ENCODE data around the gene OSBP2. TPM values are rescaled to one million over a fixed set of nuclear protein-coding genes. Genes with fewer than 3 reads are reported as not detected.

The OSBP2 gene
- total RNA-seq, 1 experiment from 2014 or later = 6.2 TPM

DNA sequence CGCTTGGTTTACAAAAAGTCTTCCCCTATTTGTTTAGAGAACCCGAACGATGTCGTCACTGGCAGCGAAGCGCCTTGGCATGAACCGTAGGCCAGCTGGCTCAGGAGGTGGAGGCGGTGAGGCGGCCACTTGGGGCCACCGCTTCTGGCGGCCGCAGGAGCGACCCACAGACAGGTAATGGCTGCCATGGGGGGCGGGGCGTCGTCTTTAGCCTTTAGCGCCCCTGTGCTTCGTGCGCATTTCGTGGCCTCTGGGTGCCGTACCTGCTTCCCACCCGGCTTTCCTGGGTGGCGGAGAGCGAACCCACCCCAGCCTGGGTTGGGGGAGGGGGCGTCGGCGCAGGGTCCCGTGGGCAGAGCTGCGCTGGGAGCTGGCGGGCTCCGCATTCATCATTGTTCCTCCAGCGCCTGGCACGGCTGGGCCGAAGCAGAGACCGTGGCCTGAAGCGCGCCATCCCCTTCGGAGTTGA, 469 bp upstream of the OSBP2 start:
- H3K9me3 ChIP-seq = no peaks in the 10 kb centered on the region
- no peaks in the 10 kb centered on the region for H3K27me3 Mint-ChIP-seq (ENCODE audit: insufficient read depth, unreplicated experiment)
- TF ChIP-seq, protein P1, sequence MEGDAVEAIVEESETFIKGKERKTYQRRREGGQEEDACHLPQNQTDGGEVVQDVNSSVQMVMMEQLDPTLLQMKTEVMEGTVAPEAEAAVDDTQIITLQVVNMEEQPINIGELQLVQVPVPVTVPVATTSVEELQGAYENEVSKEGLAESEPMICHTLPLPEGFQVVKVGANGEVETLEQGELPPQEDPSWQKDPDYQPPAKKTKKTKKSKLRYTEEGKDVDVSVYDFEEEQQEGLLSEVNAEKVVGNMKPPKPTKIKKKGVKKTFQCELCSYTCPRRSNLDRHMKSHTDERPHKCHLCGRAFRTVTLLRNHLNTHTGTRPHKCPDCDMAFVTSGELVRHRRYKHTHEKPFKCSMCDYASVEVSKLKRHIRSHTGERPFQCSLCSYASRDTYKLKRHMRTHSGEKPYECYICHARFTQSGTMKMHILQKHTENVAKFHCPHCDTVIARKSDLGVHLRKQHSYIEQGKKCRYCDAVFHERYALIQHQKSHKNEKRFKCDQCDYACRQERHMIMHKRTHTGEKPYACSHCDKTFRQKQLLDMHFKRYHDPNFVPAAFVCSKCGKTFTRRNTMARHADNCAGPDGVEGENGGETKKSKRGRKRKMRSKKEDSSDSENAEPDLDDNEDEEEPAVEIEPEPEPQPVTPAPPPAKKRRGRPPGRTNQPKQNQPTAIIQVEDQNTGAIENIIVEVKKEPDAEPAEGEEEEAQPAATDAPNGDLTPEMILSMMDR (IDR thresholded peaks at IDR 0.05; ENCODE audit: insufficient read depth in 1 of 2, low read depth in 1 of 2, low read length in 1 of 2, severe bottlenecking in 1 of 2, unreplicated experiment in 1 of 2) = no peak
- peak overlapping the region; percentile 79 for H3K4me3 Mint-ChIP-seq (ENCODE audit: unreplicated experiment)
- POLR2A ChIA-PET = interaction anchor here (0.6 kb wide), 1 partner anchor 13 kb away, joined by 3 read pairs; no protein-coding TSS in a partner anchor
- H3K4me3 ChIP-seq (ENCODE audit: low read depth, low read length) = peak overlapping the region; percentile 84
- H3K27me3 ChIP-seq (replicated peaks; ENCODE audit: control insufficient read depth, insufficient read depth, low read length) = no peaks in the 10 kb centered on the region
- no peaks in the 10 kb centered on the region for H3K36me3 ChIP-seq (ENCODE audit: control insufficient read depth, insufficient read depth, low read length)
- BruUV-seq (replicated peaks) = no TSS peak
- no peak overlapping the region for H3K27ac Mint-ChIP-seq (ENCODE audit: unreplicated experiment)
- DNase-seq = peak; percentile 59 to 78
- H3K9me3 Mint-ChIP-seq (ENCODE audit: unreplicated experiment) = no peaks in the 10 kb centered on the region
- CTCF ChIA-PET = interaction anchor here (1.2 kb wide), 1 partner anchor 60 kb away, joined by 3 read pairs; no protein-coding TSS in a partner anchor
- intact Hi-C loops (cut with micrococcal nuclease; ENCODE audit: unreplicated experiment) = no loop called here
- no peaks in the 10 kb centered on the region for H3K4me1 Mint-ChIP-seq (ENCODE audit: low read depth, unreplicated experiment)
- H3K36me3 Mint-ChIP-seq (ENCODE audit: insufficient read depth, unreplicated experiment) = no peaks in the 10 kb centered on the region
- 0 out of 2 replicates have a peak, but pooled peaks cover 4% of the 10 kb centered on the region for H3K4me1 ChIP-seq

DNA sequence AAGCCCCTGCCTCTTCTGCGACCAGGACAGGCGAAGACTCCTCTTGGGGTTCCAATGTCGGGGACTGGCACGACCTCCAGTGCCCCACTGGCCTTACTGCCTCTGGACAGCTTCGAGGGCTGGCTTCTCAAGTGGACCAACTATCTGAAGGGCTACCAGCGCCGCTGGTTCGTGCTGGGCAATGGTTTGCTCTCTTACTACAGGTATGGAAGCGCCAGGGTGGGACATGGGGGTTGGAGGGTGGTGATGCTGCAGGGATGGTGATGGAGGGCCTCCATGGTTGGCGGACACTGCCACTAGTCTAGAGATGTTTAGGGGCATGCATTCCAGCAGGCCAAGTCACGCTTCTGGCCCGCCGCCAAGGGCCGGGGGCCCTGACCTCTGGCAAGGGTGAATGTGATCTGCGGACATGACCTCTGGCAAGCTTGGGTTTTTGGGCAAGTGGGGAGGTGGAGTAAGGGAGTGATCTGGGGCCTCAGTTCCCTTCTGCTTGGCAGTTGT, 727 bp downstream of the OSBP2 start:
- no peaks in the 10 kb centered on the region for H3K36me3 Mint-ChIP-seq (ENCODE audit: insufficient read depth, unreplicated experiment)
- Histone ChIP-seq H3K27me3 (replicated peaks; ENCODE audit: control insufficient read depth, insufficient read depth, low read length) (no peaks in the 10 kb centered on the region), H3K4me3 (ENCODE audit: low read depth, low read length) (peak overlapping the region; percentile 63), H3K4me1 (0 out of 2 replicates have a peak, but pooled peaks cover 4% of the 10 kb centered on the region), H3K36me3 (ENCODE audit: control insufficient read depth, insufficient read depth, low read length) (no peaks in the 10 kb centered on the region), H3K9me3 (no peaks in the 10 kb centered on the region)
- DNase-seq = no peak
- H3K9me3 Mint-ChIP-seq (ENCODE audit: unreplicated experiment) = no peaks in the 10 kb centered on the region
- POLR2A ChIA-PET = no interaction called here
- no peak overlapping the region for H3K27ac Mint-ChIP-seq (ENCODE audit: unreplicated experiment)
- H3K4me3 Mint-ChIP-seq (ENCODE audit: unreplicated experiment) = peak overlapping the region; percentile 79
- TF ChIP-seq, protein P1 (IDR thresholded peaks at IDR 0.05; ENCODE audit: insufficient read depth in 1 of 2, low read depth in 1 of 2, low read length in 1 of 2, severe bottlenecking in 1 of 2, unreplicated experiment in 1 of 2) = no peak
- no peaks in the 10 kb centered on the region for H3K4me1 Mint-ChIP-seq (ENCODE audit: low read depth, unreplicated experiment)
- no TSS peak for BruUV-seq (replicated peaks)
- CTCF ChIA-PET = interaction anchor here (1.2 kb wide), 1 partner anchor 60 kb away, joined by 4 read pairs; no protein-coding TSS in a partner anchor
- H3K27me3 Mint-ChIP-seq (ENCODE audit: insufficient read depth, unreplicated experiment) = no peaks in the 10 kb centered on the region
- intact Hi-C loops (cut with micrococcal nuclease; ENCODE audit: unreplicated experiment) = no loop called here

DNA sequence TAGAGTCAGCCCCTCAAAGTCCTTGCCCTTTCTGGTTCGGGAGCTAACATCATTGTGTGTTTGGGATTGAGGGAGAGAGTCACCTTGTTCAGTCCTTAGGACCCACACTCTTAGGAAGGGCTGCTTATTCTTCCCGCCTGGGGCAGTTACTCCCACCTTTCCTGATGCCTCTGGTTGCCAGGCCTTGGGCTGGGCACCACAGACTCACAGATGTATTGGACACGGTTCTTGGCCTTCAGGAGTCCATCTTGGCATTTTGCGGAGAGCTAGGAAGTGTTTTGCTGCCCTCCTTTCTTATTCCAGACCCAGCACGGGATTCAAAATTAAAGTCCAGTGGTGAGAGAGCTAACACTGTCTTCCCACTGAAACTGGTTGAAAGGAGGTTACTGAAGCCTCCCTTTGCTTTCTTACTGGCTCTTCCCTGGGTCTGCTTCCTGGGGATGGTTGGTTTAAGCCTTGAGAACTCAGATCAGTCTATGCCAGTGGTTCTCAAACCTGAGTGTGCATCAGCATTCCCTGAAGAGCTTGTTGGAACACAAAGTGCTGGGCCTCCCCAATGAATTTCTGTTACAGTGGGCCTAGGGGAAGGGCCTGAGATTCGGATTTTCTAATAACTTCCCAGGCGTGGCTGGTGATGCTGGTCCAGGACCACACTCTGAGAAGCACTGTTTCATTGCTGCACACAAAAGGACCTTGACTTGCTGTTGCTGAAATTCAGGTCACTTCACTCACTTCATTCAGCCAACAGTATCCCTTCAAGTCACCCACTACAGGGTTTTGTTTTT, 1.4 kb downstream of the OSBP2 start:
- H3K4me3 ChIP-seq (ENCODE audit: low read depth, low read length) = no peak overlapping the region
- H3K36me3 ChIP-seq (ENCODE audit: control insufficient read depth, insufficient read depth, low read length) = no peaks in the 10 kb centered on the region
- TF ChIP-seq, protein P1 (IDR thresholded peaks at IDR 0.05; ENCODE audit: insufficient read depth in 1 of 2, low read depth in 1 of 2, low read length in 1 of 2, severe bottlenecking in 1 of 2, unreplicated experiment in 1 of 2) = no peak
- DNase-seq = no peak
- Mint-ChIP-seq H3K27me3 (ENCODE audit: insufficient read depth, unreplicated experiment) (no peaks in the 10 kb centered on the region), H3K4me3 (ENCODE audit: unreplicated experiment) (peak overlapping the region; percentile 79), H3K4me1 (ENCODE audit: low read depth, unreplicated experiment) (no peaks in the 10 kb centered on the region), H3K36me3 (ENCODE audit: insufficient read depth, unreplicated experiment) (no peaks in the 10 kb centered on the region), H3K27ac (ENCODE audit: unreplicated experiment) (no peak overlapping the region), H3K9me3 (ENCODE audit: unreplicated experiment) (no peaks in the 10 kb centered on the region)
- 0 out of 2 replicates have a peak, but pooled peaks cover 4% of the 10 kb centered on the region for H3K4me1 ChIP-seq
- no peaks in the 10 kb centered on the region for H3K9me3 ChIP-seq
- H3K27me3 ChIP-seq (replicated peaks; ENCODE audit: control insufficient read depth, insufficient read depth, low read length) = no peaks in the 10 kb centered on the region
- POLR2A ChIA-PET = no interaction called here
- intact Hi-C loops (cut with micrococcal nuclease; ENCODE audit: unreplicated experiment) = no loop called here
- TSS peak; percentile 20 for BruUV-seq (replicated peaks)
- CTCF ChIA-PET = interaction anchor here (1.2 kb wide), 1 partner anchor 59 kb away, joined by 4 read pairs; no protein-coding TSS in a partner anchor
